ENCODE data around the gene GSTK1.

Gene GSTK1

GRCh38 chr7:143295870-143296269 is 32.6 kb downstream of the GSTK1 start:
- DNase-seq (ENCODE audit: low read depth in 2 of 2, low spot score in 1 of 2) = no peak

- no peak for DNase-seq (ENCODE audit: low read depth in 2 of 2, low spot score in 1 of 2)
Measured at GRCh38 chr7:143296686-143297085, 33.4 kb downstream of the GSTK1 start.

- no peak for DNase-seq (ENCODE audit: low read depth in 2 of 2, low spot score in 1 of 2)
Measured at GRCh38 chr7:143299346-143299745, 36.1 kb downstream of the GSTK1 start.

GRCh38 chr7:143299840-143300239 is 36.6 kb downstream of the GSTK1 start:
- peak in 1 of 2 donors; percentile 40 for DNase-seq (ENCODE audit: low read depth in 2 of 2, low spot score in 1 of 2)

- no peak for DNase-seq (ENCODE audit: low read depth in 2 of 2, low spot score in 1 of 2)
Measured at GRCh38 chr7:143300959-143301935, 38.0 kb downstream of the GSTK1 start.

GRCh38 chr7:143303733-143304132 is 40.5 kb downstream of the GSTK1 start:
- DNase-seq (ENCODE audit: low read depth in 2 of 2, low spot score in 1 of 2) = no peak

GRCh38 chr7:143304938-143305337 is 41.7 kb downstream of the GSTK1 start:
- no peak for DNase-seq (ENCODE audit: low read depth in 2 of 2, low spot score in 1 of 2)

- DNase-seq (ENCODE audit: low read depth in 2 of 2, low spot score in 1 of 2) = peak; percentile 25 to 49
Measured at GRCh38 chr7:143305423-143306070, 42.3 kb downstream of the GSTK1 start.

- DNase-seq (ENCODE audit: low read depth in 2 of 2, low spot score in 1 of 2) = no peak
Measured at GRCh38 chr7:143308632-143309031, 45.4 kb downstream of the GSTK1 start.

GRCh38 chr7:143314127-143314526 is 50.9 kb downstream of the GSTK1 start:
- DNase-seq (ENCODE audit: low read depth in 2 of 2, low spot score in 1 of 2) = no peak

GRCh38 chr7:143315776-143316175 is 52.5 kb downstream of the GSTK1 start, which contains the start of gene CLCN1:
CLCN1 (plus strand) TSS chr7:143316111; CDS start chr7:143316213, 102 bp downstream.
- DNase-seq (ENCODE audit: low read depth in 2 of 2, low spot score in 1 of 2) = no peak

- no peak for DNase-seq (ENCODE audit: low read depth in 2 of 2, low spot score in 1 of 2)
Measured at GRCh38 chr7:143316492-143316891, 53.3 kb downstream of the GSTK1 start.

GRCh38 chr7:143318661-143319060 is 55.4 kb downstream of the GSTK1 start:
- no peak for DNase-seq (ENCODE audit: low read depth in 2 of 2, low spot score in 1 of 2)
